GM21367 (cell line): ENCODE measurements around the gene C10orf62.
A peak's percentile ranks its signal among the peaks of the same experiment; 100 is the strongest.
"Not testable (repeated sequence)": the region's sequence is repeated elsewhere in the genome, so short reads cannot be mapped to it uniquely, and the experiment has no call there.

Experiments used
- ATAC-seq: cut with Tn5 transposase; IDR thresholded peaks from one replicate; pipeline ENCODE4 v1.9.1; 2021; ENCODE audit not compliant: unreplicated experiment

C10orf62 gene

GRCh38 chr10:97627731-97628130 lies 38.2 kb downstream of the C10orf62 start:
- ATAC-seq, result no peak

GRCh38 chr10:97628228-97628627 lies 38.7 kb downstream of the C10orf62 start:
- no peak for ATAC-seq

GRCh38 chr10:97629289-97629688 lies 39.8 kb downstream of the C10orf62 start:
- no peak for ATAC-seq

GRCh38 chr10:97631098-97631497 lies 41.6 kb downstream of the C10orf62 start:
- no peak for ATAC-seq

DNA sequence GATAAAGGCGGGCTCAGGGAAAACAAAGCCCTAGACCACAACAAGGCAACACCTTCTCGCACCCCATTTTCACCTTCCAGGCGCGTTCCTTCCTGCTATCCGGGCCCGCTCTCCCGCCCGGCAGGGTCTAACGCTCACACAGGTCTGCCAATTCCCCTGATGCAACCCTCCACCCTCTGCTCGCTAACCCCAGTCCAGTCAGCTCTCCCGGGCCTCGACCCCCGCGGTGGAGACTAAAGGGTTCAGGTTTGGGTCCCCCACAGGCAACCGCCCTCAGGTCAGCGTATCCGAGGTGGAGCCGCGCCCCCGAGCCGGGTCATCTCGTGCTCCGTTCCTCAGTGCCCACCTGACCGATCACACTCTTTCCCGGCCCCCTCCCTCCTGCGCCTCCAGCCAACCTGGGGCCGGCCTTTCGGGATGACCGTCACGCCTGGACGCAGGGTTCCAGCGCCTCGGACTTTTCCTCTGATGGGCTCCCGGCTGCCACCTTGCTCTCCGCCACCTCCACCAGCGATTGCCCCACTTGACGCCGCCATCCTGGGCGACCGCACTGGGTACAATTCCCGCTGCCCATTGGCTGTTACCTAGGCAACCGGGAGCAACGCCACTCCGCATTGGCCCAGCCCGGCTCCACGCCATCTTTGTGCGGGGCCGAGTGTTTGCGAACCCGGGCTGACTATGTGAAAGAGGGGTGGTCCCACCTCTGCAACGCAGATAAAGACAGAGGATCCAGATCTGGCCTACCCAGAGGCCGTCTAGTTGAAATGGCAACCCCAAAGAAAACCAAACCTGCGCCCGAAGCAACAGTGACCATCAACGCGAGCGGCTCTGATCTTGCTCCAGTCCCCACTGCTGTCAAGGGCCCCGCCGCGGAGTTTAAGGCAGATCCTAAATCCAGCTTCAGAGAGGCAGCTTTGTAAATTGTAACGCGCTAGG lies 43.7 kb downstream of the C10orf62 start, which contains the start of gene MORN4:
Gene MORN4 (minus strand): TSS at position 552 of the 936 bp plus-strand sequence. CDS start 13,847 bp downstream, outside the sequence.
- ATAC-seq, result peak; percentile 97

GRCh38 chr10:97633921-97634320 lies 44.4 kb downstream of the C10orf62 start:
- no peak for ATAC-seq

DNA sequence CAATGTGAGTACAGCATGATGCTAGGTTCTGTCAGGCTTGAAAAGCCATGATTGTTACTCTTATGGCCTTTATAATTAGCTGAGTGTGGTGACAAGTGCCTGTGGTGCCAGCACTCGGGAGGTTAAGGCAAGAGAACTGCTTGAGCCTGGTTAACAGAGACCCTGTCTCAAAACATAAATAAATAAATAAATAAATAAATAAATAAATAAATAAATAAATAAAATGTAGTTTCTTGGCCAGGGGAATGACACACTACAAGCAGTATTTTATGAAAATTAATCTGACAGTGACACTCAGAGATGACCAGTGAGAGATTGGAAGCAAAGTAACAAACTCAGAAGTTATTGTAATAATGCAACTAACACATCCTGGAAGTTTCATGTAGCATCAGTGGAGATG lies 46.1 kb downstream of the C10orf62 start:
- no peak for ATAC-seq

DNA sequence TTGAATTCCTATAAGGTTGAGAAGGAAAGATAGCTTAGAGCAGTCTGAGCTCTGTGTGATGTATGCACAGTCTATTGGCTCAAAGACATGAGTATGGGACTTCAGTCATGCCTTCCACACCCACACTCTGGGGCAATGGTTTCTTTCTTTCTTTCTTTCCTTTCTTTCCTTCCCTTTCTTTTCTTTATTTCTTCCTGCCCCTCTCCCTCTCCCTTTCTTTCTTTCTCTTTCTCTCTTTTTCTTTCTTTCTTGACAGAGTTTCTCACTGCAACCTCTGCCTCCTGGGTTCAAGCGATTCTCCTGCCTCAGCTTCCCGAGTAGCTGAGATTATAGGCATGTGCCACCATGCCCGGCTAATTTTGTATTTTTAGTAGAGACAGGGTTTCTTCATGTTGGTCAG lies 49.6 kb downstream of the C10orf62 start:
- ATAC-seq, result not testable (repeated sequence)

- ATAC-seq, result peak; percentile 95
Observed at GRCh38 chr10:97640174-97640867, 50.8 kb downstream of the C10orf62 start, which contains the start of gene PI4K2A. Gene PI4K2A, plus strand, starts transcription at chr10:97640671. Its CDS starts 72 bp downstream, at chr10:97640743.
